HG03558 (cell line): ENCODE measurements around the gene HPS4.
"Not testable (repeated sequence)": the region's sequence is repeated elsewhere in the genome, so short reads cannot be mapped to it uniquely, and the experiment has no call there.

Experiments used
- ATAC-seq: cut with Tn5 transposase; IDR thresholded peaks from one replicate; pipeline ENCODE4 v1.9.1; 2021; ENCODE audit warnings: moderate number of reproducible peaks; ENCODE audit not compliant: unreplicated experiment; ENCODE audit errors: extremely low read depth

The HPS4 gene

GRCh38 chr22:26483439-26484359 lies at the start of gene HPS4, which contains the start of gene SRRD:
Gene HPS4, minus strand, starts transcription at chr22:26483783. Its CDS starts 2,021 bp downstream, at chr22:26481762.
Gene SRRD, plus strand, starts transcription at chr22:26483877. Its CDS starts 14 bp downstream, at chr22:26483891.
- peak; percentile 36 for ATAC-seq

- ATAC-seq = no peak
These were observed 45.8 kb upstream of the HPS4 start for GRCh38 chr22:26529345-26529744.

- ATAC-seq = not testable (repeated sequence)
These were observed 44.9 kb upstream of the HPS4 start for GRCh38 chr22:26528518-26528917.

- no peak for ATAC-seq
These were observed 44.2 kb upstream of the HPS4 start for GRCh38 chr22:26527574-26528465.

- ATAC-seq = no peak
These were observed 43.6 kb upstream of the HPS4 start for GRCh38 chr22:26527167-26527566.

GRCh38 chr22:26525946-26526564 lies 42.5 kb upstream of the HPS4 start:
- no peak for ATAC-seq

- ATAC-seq = no peak
These were observed 41.3 kb upstream of the HPS4 start for GRCh38 chr22:26524870-26525269.

- no peak for ATAC-seq
These were observed 39.0 kb upstream of the HPS4 start for GRCh38 chr22:26522592-26522991.

- no peak for ATAC-seq
These were observed 38.4 kb upstream of the HPS4 start for GRCh38 chr22:26522012-26522411.

GRCh38 chr22:26517429-26517828 lies 33.8 kb upstream of the HPS4 start:
- no peak for ATAC-seq

GRCh38 chr22:26516503-26516902 lies 32.9 kb upstream of the HPS4 start:
- ATAC-seq = no peak

- no peak for ATAC-seq
These were observed 32.3 kb upstream of the HPS4 start for GRCh38 chr22:26515931-26516330.

GRCh38 chr22:26514419-26515161 lies 31.0 kb upstream of the HPS4 start:
- ATAC-seq = no peak

- ATAC-seq = no peak
These were observed 30.3 kb upstream of the HPS4 start for GRCh38 chr22:26513838-26514237.

- no peak for ATAC-seq
These were observed 28.7 kb upstream of the HPS4 start, which contains the start of gene TFIP11 for GRCh38 chr22:26512149-26512793. Gene TFIP11, minus strand, starts transcription at chr22:26512473. Its CDS starts 2,201 bp downstream, at chr22:26510272.

GRCh38 chr22:26508148-26508547 lies 24.6 kb upstream of the HPS4 start:
- ATAC-seq = no peak

- no peak for ATAC-seq
These were observed 20.2 kb upstream of the HPS4 start for GRCh38 chr22:26503758-26504157.

- no peak for ATAC-seq
These were observed 19.3 kb upstream of the HPS4 start for GRCh38 chr22:26502688-26503561.
